ENCODE data around the gene HYAL1. TPM values are rescaled to one million over a fixed set of nuclear protein-coding genes. Genes with fewer than 3 reads are reported as not detected.

The HYAL1 gene
- total RNA-seq, 4 donors from 2014 or later = 1.8 to 8.9 (median 4.8) TPM

GRCh38 chr3:50261505-50261904, 41.9 kb downstream of the HYAL1 start:
- H3K36me3 ChIP-seq = peaks cover 11 to 28% (median 19%) of the 10 kb centered on the region in 3 donors
- no peaks in the 10 kb centered on the region for H3K27me3 ChIP-seq
- peak overlapping the region; percentile 92 to 99 (median 96) for H3K27ac ChIP-seq
- no peak for TF ChIP-seq POLR2A (IDR thresholded peaks at IDR 0.05)
- no peak for TF ChIP-seq CTCF (IDR thresholded peaks at IDR 0.05)
- 71% methylated on average over 1 of the region's 2 CpGs; no CpG with 5 or more reads in 1 of the 2 donors for WGBS, 2 donors
- H3K4me3 ChIP-seq = no peak overlapping the region
- no peak for DNase-seq
- H3K9me3 ChIP-seq = no peaks in the 10 kb centered on the region
- intact Hi-C loops (cut with DNase I) = no loop called here
- H3K4me1 ChIP-seq = peaks cover 18 to 85% (median 53%) of the 10 kb centered on the region in 3 donors

GRCh38 chr3:50260942-50261441, 42.4 kb downstream of the HYAL1 start:
- Histone ChIP-seq H3K4me1 (peaks cover 18 to 85% (median 48%) of the 10 kb centered on the region in 3 donors), H3K4me3 (peak overlapping the region in 3 of 4 donors; percentile 52 to 80 (median 63))
- intact Hi-C loops (cut with DNase I) = no loop called here

GRCh38 chr3:50260027-50260941, 43.1 kb downstream of the HYAL1 start:
- peaks cover 11 to 40% (median 25%) of the 10 kb centered on the region in 3 donors for H3K36me3 ChIP-seq
- 0% methylated on average over 4 to 19 of the region's 70 CpGs for WGBS, 2 donors
- peak overlapping the region; percentile 52 to 80 (median 58) for H3K4me3 ChIP-seq
- H3K27me3 ChIP-seq = no peaks in the 10 kb centered on the region
- H3K9me3 ChIP-seq = no peaks in the 10 kb centered on the region
- H3K4me1 ChIP-seq = peaks cover 21 to 85% (median 47%) of the 10 kb centered on the region in 3 donors
- peak in 3 of 4 donors; percentile 27 to 72 (median 43) for TF ChIP-seq POLR2A (IDR thresholded peaks at IDR 0.05)
- TF ChIP-seq CTCF (IDR thresholded peaks at IDR 0.05) = peak; percentile 99 to 100 (median 99)
- peak; percentile 48 for DNase-seq
- intact Hi-C loops (cut with DNase I) = no loop called here
- peak overlapping the region; percentile 92 to 99 (median 96) for H3K27ac ChIP-seq

More at GRCh38 chr3:50260942-50261441, 42.4 kb downstream of the HYAL1 start:
- 75 to 80% methylated on average over 1 to 2 of the region's 5 CpGs for WGBS, 2 donors
- Histone ChIP-seq H3K27me3 (no peaks in the 10 kb centered on the region), H3K36me3 (peaks cover 11 to 33% (median 24%) of the 10 kb centered on the region in 3 donors), H3K9me3 (no peaks in the 10 kb centered on the region), H3K27ac (peak overlapping the region; percentile 92 to 99 (median 96))
- no peak for DNase-seq
- no peak for TF ChIP-seq CTCF (IDR thresholded peaks at IDR 0.05)
- TF ChIP-seq POLR2A (IDR thresholded peaks at IDR 0.05) = no peak

GRCh38 chr3:50259432-50260026, 43.8 kb downstream of the HYAL1 start:
- TF ChIP-seq POLR2A (IDR thresholded peaks at IDR 0.05) (no peak), CTCF (IDR thresholded peaks at IDR 0.05) (no peak)
- intact Hi-C loops (cut with DNase I) = no loop called here
- Histone ChIP-seq H3K36me3 (peaks cover 11 to 48% (median 25%) of the 10 kb centered on the region in 3 donors), H3K9me3 (no peaks in the 10 kb centered on the region), H3K4me1 (peaks cover 28 to 85% (median 47%) of the 10 kb centered on the region in 3 donors), H3K27ac (peak overlapping the region; percentile 92 to 99 (median 96)), H3K4me3 (peak overlapping the region; percentile 52 to 80 (median 58)), H3K27me3 (no peaks in the 10 kb centered on the region)
- no peak for DNase-seq
- WGBS, 2 donors = 45% methylated on average over 7 of the region's 18 CpGs; no CpG with 5 or more reads in 1 of the 2 donors

Measured in esophagus squamous epithelium (tissue), 5 donors.